Activated naive CD4-positive, alpha-beta T cell treated with anti-CD3 and anti-CD28 coated beads, Interleukin-2, amount 50 U/mL, for 72 hours (primary cell): Measurements from ENCODE around the gene WDR59. TPM values are rescaled to one million over a fixed set of nuclear protein-coding genes. Genes with fewer than 3 reads are reported as not detected.
"Not testable (repeated sequence)": the region's sequence is repeated elsewhere in the genome, so short reads cannot be mapped to it uniquely, and the experiment has no call there.

ENCODE experiments used
- ATAC-seq, 2 donors: fragments of 150-1000 bp; cut with Tn5 transposase; 2 replicates each; pipeline ENCODE4 v1.10.0; 2021; ENCODE audit warnings: mild to moderate bottlenecking in 2 of 2, moderate library complexity in 2 of 2
- DNase-seq, 2 donors: peaks; one replicate each; pipeline ENCODE4 v3.0.0; 2021 to 2022; ENCODE audit warnings: low spot score in 2 of 2
- H3K27ac Mint-ChIP-seq, 2 donors: one replicate each; pipeline ENCODE4 v1.8.0; 2022; ENCODE audit warnings: mild to moderate bottlenecking in 2 of 2, mixed read lengths in 2 of 2
- H3K36me3 Mint-ChIP-seq, 2 donors: one replicate each; pipeline ENCODE4 v1.8.0; 2022; ENCODE audit warnings: mixed read lengths in 2 of 2
- H3K9me3 Mint-ChIP-seq, 2 donors: one replicate each; pipeline ENCODE4 v1.8.0; 2022; ENCODE audit warnings: mixed read lengths in 2 of 2
- total RNA-seq, 2 donors: library from RNA; stranded (reverse); gene quantifications; one replicate each; pipeline ENCODE4 v1.2.3, GENCODE V29; 2022

WDR59 gene
- total RNA-seq, 2 donors from 2014 or later, result 75.8 to 110 TPM

GRCh38 chr16:74949309-74949708 is 35.6 kb downstream of the WDR59 start:
- Mint-ChIP-seq H3K9me3 (no peaks in the 10 kb centered on the region), H3K36me3 (peaks cover 6 to 8% of the 10 kb centered on the region in 2 donors), H3K27ac (no peak overlapping the region)
- DNase-seq, result no peak
- ATAC-seq, result no peak

DNA sequence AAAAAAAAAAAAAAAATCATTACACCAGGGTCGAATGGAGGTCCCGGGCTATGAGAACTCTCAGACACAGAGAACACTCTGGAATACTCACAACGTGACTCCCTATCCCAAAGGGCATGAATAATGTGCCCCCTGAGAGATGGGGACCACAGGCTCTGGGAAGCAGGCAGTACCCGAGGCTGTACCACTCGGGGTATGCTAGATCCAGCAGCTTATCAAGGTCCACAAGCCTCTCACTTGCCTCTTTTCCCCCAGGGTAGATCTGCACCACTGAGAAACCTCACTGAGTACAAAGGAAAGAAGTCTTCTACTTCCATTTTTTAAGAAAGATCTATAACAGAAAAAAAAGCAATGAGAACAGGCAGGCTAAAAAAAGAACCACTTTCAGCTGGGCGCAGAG is 40.5 kb downstream of the WDR59 start:
- ATAC-seq, result no peak
- Mint-ChIP-seq H3K36me3 (peaks cover 6 to 8% of the 10 kb centered on the region in 2 donors), H3K27ac (no peak overlapping the region)

DNA sequence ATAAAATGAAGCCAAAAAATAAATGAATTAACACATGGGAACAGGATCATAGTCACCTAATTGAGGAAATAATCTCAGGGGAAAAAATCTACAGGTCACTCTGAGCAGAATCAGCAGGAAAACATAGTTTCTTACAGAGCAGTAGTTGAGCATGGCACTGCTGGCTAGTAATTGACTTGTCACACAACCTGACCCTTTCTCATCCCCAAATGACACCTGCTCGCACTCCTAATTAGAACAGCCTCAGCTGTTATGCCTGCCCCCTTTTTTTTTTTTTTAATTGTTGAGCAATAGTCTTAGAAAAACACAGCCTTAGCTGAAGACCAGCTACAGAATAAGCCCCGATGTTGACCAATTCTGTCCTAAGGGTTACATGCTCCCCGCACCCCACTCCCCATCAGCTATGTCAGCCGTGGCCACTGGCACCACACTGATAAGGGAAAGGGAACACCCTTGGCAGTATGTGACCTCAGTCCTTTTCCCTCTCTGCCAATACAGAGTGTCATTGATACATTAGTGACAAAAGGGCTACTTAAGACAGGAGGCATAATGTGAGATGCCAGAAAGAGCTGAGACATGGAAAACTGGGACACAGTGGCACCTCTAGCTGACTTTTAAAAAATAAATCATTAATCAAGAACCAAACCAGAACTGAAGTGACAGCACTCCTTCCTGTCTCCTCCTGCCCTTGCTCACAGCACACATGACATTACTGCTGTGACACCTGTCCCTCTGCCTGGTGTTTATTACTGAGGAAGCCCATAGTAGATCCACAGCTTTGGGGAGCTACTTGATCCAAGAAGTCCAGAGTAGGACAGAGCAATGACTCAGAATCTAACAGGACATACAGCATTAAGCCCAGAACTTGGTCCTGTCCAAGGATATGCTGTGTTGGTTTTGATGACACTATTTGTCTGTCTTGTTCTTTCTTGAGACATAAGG is 41.7 kb downstream of the WDR59 start:
- DNase-seq (no peak), ATAC-seq (no peak)
- H3K9me3 Mint-ChIP-seq, result no peaks in the 10 kb centered on the region
- H3K27ac Mint-ChIP-seq, result no peak overlapping the region
- peaks cover 8 to 14% of the 10 kb centered on the region in 2 donors for H3K36me3 Mint-ChIP-seq

More for the DNA sequence above, 40.5 kb downstream of the WDR59 start:
- H3K9me3 Mint-ChIP-seq, result no peaks in the 10 kb centered on the region
- DNase-seq, result no peak

GRCh38 chr16:74942566-74942965 is 42.4 kb downstream of the WDR59 start:
- H3K27ac Mint-ChIP-seq, result no peak overlapping the region
- ATAC-seq, result no peak

DNA sequence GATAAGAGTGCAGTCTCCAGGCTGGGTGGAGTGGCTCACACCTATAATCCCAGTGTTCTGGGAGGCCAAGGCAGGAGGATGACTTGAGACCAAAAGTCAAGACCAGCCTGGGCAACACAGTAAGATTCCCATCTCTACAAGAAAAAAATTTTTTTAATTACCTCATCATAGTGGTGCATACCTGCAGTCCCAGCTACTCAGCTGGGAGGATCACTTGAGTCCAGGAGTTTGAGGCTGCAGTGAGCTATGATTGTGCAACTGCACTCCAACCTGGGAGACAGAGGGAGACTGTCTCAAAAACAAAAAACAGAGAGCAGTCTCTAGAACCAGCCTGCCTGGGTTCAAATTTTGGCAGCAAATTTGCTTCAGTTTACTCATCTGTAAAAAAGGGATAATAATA is 45.2 kb downstream of the WDR59 start:
- DNase-seq (no peak), ATAC-seq (no peak)
- peaks cover 11 to 20% of the 10 kb centered on the region in 2 donors for H3K36me3 Mint-ChIP-seq
- H3K27ac Mint-ChIP-seq, result no peak overlapping the region
- no peaks in the 10 kb centered on the region for H3K9me3 Mint-ChIP-seq

More at GRCh38 chr16:74942566-74942965, 42.4 kb downstream of the WDR59 start:
- no peak for DNase-seq
- Mint-ChIP-seq H3K9me3 (no peaks in the 10 kb centered on the region), H3K36me3 (peaks cover 10 to 21% of the 10 kb centered on the region in 2 donors)

DNA sequence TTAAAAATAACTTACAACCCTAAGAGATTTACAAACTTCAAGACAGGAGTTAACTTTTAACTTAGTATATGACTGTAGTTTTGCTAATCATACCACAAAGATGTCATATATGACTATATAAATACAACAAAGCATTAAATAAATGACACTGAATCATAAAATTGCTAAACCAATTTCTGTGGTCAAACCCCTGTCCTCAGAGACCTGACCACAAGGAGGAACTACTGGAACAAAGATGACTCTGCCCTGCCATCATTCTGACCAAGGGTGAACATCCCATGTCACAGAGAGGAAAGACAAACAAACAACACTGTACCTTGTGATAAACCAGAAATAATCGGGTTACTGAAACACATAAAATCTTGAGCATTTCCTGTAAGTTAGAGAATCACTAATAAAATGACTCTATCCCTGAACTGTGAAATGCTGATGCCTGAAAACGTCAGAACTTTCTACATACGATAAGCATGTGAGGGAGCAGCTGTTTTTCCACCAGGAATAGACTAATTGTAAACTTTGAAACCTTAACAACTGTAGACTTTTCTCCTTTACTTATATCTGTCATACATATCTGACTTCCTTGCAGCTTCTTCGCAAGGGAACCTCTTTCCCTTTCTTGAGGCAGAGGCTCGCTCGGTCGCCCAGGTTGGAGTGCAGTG is 47.9 kb downstream of the WDR59 start:
- H3K27ac Mint-ChIP-seq, result peak overlapping the region; percentile 28 to 70
- ATAC-seq, result peak; percentile 87 to 96

GRCh38 chr16:74931445-74931844 is 53.5 kb downstream of the WDR59 start:
- DNase-seq (no peak), ATAC-seq (no peak)
- no peak overlapping the region for H3K27ac Mint-ChIP-seq
- H3K36me3 Mint-ChIP-seq, result peaks cover 0 to 7% of the 10 kb centered on the region in 2 donors
- no peaks in the 10 kb centered on the region for H3K9me3 Mint-ChIP-seq

More for the DNA sequence above, 47.9 kb downstream of the WDR59 start:
- Mint-ChIP-seq H3K9me3 (no peaks in the 10 kb centered on the region), H3K36me3 (peaks cover 11 to 20% of the 10 kb centered on the region in 2 donors)
- peak in 1 of 2 donors; percentile 38 for DNase-seq

- H3K36me3 Mint-ChIP-seq, result peaks cover 0 to 7% of the 10 kb centered on the region in 2 donors
- DNase-seq (no peak), ATAC-seq (no peak)
- H3K27ac Mint-ChIP-seq, result no peak overlapping the region
- H3K9me3 Mint-ChIP-seq, result no peaks in the 10 kb centered on the region
Observed at GRCh38 chr16:74929636-74930035, 55.3 kb downstream of the WDR59 start.

DNA sequence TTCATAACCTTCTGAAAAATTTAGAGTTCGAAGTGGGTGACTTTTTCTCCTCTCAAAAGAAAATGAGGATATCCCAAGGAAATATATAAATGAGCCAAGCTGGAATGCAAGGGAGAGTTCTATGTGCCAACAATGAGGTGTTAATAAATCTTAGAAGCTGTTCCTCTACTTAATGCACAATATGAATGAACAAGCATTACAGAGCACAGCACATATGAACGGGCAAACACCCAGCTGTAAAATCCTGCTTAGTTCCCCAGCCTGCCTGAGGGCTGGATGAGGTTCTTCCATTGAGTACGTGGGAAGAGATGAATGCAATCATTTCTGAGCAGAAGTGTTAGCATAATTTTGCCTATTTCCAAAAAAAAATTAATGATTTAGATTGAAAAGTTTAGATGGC is 58.1 kb downstream of the WDR59 start:
- DNase-seq, result no peak
- Mint-ChIP-seq H3K27ac (no peak overlapping the region), H3K9me3 (no peaks in the 10 kb centered on the region), H3K36me3 (peaks cover 1 to 8% of the 10 kb centered on the region in 2 donors)
- ATAC-seq, result no peak

DNA sequence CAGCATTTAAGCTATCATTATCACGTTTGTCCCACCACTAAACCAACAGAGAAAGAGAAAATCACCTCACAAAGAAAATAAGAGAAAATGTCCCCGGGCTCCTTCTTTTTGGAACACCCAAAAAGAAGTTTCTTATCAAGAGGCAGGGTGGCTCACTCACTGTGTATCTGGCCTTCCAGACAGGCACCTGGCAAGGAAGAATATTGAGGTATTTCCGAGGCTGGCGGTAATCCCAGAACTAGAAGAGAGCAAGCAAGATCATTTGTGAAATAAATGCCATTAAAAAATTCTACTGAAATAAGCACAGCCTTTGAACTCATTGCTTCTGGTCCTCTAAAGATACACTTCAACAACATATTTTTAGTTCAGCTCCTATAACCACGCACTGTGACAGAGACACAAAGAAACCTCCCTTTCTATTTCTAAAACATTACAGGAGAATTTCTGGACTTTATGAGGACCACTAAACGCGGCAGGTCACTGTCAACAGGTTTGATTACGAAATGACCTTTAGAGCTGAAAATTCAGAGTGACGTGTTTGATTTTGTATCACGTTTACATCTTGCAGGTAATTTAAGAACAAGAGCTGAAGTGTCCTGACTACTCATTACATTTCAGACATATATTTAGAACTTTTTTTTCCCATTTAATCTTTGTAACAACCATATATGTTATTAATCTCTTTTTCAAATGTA is 61.0 kb downstream of the WDR59 start:
- DNase-seq, result no peak
- peaks cover 14 to 19% of the 10 kb centered on the region in 2 donors for H3K36me3 Mint-ChIP-seq
- no peak for ATAC-seq
- H3K27ac Mint-ChIP-seq, result peak overlapping the region in 1 of 2 donors; percentile 19
- no peaks in the 10 kb centered on the region for H3K9me3 Mint-ChIP-seq

GRCh38 chr16:74922150-74923138 is 62.5 kb downstream of the WDR59 start:
- H3K27ac Mint-ChIP-seq, result peak overlapping the region in 1 of 2 donors; percentile 52
- no peak for ATAC-seq
- H3K9me3 Mint-ChIP-seq, result no peaks in the 10 kb centered on the region
- DNase-seq, result no peak
- H3K36me3 Mint-ChIP-seq, result peaks cover 23 to 34% of the 10 kb centered on the region in 2 donors

DNA sequence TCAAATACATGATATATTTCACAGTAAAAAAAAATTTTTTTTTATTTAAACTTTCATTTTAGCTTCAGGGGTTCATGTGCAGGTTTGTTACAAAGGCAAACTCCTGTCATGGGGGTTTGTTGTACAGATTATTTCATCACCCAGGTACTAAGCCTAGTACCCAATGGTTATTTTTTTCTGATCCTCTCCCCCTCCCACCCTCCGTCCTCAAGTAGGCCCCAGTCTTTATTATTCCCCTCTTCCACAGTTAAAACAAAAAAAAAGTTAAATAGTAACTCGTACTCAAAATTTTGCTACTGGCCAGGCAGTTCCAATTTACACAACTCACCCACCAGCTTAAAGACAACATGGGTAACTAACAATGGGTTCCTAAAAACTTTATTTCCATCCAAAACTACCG is 63.9 kb downstream of the WDR59 start:
- peaks cover 0 to 2% of the 10 kb centered on the region in 2 donors for H3K9me3 Mint-ChIP-seq
- peaks cover 36 to 48% of the 10 kb centered on the region in 2 donors for H3K36me3 Mint-ChIP-seq
- peak overlapping the region in 1 of 2 donors; percentile 52 for H3K27ac Mint-ChIP-seq
- DNase-seq (no peak), ATAC-seq (no peak)

GRCh38 chr16:74909665-74910064 is 75.3 kb downstream of the WDR59 start:
- ATAC-seq (no peak), DNase-seq (no peak)
- H3K36me3 Mint-ChIP-seq, result peaks cover 58 to 62% of the 10 kb centered on the region in 2 donors
- no peak overlapping the region for H3K27ac Mint-ChIP-seq
- peaks cover 10 to 14% of the 10 kb centered on the region in 2 donors for H3K9me3 Mint-ChIP-seq

DNA sequence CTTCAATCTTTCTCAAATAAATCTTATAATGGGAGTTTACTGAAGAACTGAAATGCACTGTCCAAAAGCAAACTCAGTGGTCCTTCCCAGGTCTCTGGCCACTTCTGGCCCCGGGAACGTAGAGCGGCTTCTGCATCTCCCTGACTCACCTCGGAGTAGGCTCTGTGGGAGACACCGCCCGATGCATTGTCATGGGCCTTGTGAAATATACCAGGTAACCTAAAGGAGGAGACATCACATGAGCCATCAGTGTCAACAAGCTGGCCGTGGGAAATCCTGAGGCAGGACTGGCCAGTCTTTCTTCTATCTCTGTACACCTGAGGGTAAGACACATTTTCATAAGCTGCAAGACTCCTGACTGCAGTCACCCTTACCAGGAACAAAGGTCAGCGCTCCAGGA is 76.2 kb downstream of the WDR59 start:
- peaks cover 10 to 14% of the 10 kb centered on the region in 2 donors for H3K9me3 Mint-ChIP-seq
- DNase-seq, ATAC-seq: not testable (repeated sequence)
- peaks cover 49 to 56% of the 10 kb centered on the region in 2 donors for H3K36me3 Mint-ChIP-seq
- H3K27ac Mint-ChIP-seq, result peak overlapping the region in 1 of 2 donors; percentile 24

DNA sequence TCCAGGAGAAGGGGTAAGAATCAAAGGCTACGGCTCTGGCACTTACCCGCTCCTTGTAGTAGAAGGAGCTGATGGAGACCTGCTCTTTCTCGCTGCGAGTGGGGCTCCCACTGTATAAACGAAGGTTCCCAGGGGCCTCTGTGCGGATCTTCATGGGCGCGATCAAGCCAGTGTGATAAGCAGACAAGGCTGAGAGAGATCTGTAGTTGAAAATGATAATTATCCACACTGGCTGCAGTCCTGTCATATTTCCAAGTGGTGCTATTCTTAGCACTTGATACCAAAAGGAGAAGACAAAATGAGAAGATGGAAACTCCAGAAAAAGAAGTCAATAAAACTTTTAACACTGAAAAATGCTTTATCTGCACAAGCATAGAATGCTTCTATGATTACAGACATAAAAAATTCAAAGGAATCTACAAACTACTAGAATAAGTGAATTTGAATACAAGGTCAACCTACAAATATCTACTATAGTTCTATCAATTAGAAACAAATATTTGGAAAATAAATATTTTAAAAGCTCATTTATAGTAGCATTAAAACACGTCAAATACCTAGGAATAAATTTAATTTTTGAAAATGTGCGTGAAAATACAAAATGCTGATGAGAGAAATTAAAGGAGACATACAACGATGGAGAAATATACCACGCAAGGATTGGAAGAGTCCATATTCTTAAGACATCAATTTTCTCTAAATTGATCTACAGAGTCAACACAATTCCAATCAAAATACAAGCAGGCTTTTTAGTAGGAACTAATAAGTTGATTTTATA is 80.8 kb downstream of the WDR59 start:
- no peaks in the 10 kb centered on the region for H3K9me3 Mint-ChIP-seq
- DNase-seq (no peak), ATAC-seq (no peak)
- no peak overlapping the region for H3K27ac Mint-ChIP-seq
- peaks cover 29 to 41% of the 10 kb centered on the region in 2 donors for H3K36me3 Mint-ChIP-seq
